ENCODE measurements around the gene BUD23.
A peak's percentile ranks its signal among the peaks of the same experiment; 100 is the strongest.

Gene BUD23

GRCh38 chr7:73696372-73696771, 13.0 kb downstream of the BUD23 start:
- TF ChIP-seq, protein P1, sequence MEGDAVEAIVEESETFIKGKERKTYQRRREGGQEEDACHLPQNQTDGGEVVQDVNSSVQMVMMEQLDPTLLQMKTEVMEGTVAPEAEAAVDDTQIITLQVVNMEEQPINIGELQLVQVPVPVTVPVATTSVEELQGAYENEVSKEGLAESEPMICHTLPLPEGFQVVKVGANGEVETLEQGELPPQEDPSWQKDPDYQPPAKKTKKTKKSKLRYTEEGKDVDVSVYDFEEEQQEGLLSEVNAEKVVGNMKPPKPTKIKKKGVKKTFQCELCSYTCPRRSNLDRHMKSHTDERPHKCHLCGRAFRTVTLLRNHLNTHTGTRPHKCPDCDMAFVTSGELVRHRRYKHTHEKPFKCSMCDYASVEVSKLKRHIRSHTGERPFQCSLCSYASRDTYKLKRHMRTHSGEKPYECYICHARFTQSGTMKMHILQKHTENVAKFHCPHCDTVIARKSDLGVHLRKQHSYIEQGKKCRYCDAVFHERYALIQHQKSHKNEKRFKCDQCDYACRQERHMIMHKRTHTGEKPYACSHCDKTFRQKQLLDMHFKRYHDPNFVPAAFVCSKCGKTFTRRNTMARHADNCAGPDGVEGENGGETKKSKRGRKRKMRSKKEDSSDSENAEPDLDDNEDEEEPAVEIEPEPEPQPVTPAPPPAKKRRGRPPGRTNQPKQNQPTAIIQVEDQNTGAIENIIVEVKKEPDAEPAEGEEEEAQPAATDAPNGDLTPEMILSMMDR (IDR thresholded peaks at IDR 0.05; ENCODE audit: extremely low read depth, missing control alignments), result no peak
- no peak for DNase-seq (ENCODE audit: low spot score)

DNA sequence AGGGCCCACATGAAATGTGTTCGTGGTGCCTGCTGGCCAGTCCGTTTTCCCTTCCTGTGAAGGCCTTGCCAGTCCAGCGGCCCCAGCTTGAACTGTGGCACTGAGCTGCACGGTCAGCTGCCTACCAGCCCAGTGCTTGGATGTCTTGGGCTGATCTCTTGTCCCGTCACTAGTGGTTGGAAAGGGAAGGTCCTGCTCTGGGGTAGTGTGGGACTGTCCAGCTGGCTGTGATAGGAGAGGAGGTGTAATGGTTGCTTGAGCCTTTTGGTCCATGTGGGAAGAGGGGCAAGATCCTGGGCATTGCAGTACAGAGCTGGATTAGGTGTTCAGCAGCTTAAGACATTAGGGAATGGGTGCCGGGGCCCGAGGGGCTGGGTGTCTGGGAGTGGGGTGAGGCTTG, 15.0 kb downstream of the BUD23 start:
- no peak for DNase-seq (ENCODE audit: low spot score)
- TF ChIP-seq, protein P1 (IDR thresholded peaks at IDR 0.05; ENCODE audit: extremely low read depth, missing control alignments), result no peak

DNA sequence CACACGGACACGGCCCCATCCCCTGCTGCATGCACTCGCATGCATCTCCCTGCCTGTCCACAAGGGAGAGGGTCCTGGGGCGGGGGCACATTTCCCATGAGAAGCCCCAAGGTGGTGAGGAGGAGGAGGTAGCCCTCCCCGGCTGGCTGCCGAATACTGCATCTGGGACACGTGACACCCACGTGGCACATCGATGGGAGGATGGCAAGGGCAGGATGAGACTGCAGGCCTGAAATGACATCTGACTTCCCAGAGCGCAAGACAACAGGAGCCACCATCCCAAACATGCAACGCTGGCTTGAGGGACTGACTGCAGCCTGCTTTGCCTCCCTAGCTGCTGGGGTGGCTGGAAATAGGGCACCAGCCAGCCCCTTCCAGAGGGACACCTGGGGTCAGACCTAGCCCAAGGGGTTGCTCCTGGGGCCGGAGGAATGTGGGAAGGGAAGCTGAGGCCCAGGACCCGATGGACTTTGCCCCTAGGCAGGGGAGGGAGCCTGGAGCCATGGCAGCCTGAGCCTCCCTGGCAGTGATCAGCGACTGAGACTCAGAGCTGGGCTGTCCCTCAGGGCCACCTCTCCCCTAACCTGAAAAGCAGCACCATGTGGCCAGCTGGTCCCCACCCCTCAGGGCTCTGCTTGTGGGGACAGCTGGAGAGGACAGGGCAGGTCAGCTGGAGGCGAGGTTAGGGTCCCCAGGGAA, 16.1 kb downstream of the BUD23 start:
- TF ChIP-seq, protein P1 (IDR thresholded peaks at IDR 0.05; ENCODE audit: extremely low read depth, missing control alignments), result no peak
- no peak for DNase-seq (ENCODE audit: low spot score)

- no peak for DNase-seq (ENCODE audit: low spot score)
- TF ChIP-seq, protein P1 (IDR thresholded peaks at IDR 0.05; ENCODE audit: extremely low read depth, missing control alignments), result no peak
Measured at GRCh38 chr7:73700069-73700423, 16.6 kb downstream of the BUD23 start.

- TF ChIP-seq, protein P1 (IDR thresholded peaks at IDR 0.05; ENCODE audit: extremely low read depth, missing control alignments), result no peak
- DNase-seq (ENCODE audit: low spot score), result no peak
Measured at GRCh38 chr7:73700581-73701134, 17.3 kb downstream of the BUD23 start.

DNA sequence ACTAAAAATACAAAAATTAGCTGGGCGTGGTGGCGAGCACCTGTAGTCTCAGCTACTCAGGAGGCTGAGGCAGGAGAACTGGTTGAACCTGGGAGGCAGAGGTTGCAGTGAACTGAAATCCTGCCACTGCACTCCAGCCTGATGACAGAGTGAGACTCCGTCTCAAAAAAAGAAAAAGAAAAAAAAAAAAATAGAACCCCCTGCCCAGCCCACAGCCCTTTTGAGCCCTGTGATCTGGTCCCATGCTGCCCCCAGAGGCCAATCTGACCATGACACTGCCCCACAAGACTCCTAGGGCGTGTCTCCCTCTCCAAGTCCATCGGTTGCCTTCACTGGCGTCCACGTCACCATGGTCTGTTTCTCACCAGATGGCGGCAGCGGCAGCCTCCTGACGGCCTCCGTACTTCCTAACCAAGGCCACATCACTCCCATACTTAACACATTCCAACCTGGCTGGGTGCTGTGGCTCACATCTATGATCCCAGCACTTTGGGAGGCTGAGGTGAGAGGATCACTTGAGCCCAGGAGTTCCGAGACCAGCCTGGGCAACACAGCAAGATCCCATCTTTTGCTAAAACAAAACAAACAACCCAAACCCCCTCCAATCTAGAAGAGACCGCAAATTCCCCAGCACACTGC, 18.1 kb downstream of the BUD23 start:
- TF ChIP-seq, protein P1 (IDR thresholded peaks at IDR 0.05; ENCODE audit: extremely low read depth, missing control alignments), result peak; percentile 27
- peak; percentile 73 for DNase-seq (ENCODE audit: low spot score)

DNA sequence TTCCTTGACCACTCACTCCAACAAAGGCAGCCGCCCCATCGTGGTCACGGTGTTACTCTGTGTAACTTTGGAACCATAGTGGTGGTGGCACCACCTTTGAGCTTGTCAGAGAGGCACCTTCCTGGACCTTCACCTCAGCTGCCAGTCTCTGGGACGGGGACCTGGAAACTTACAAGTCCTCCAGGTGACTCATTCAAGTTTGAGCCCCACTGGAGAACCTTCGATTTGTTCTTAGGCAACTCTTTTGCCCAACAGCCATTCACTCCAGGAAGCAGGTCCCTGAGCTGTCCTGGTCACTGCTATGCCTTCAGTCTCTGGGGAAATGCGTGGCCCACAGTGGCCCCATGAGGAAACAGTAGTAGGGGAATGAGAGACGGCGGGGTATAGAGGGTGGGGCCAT, 18.8 kb downstream of the BUD23 start:
- DNase-seq (ENCODE audit: low spot score), result no peak
- TF ChIP-seq, protein P1 (IDR thresholded peaks at IDR 0.05; ENCODE audit: extremely low read depth, missing control alignments), result no peak
